ENCODE data around the gene OVAAL. TPM values are rescaled to one million over a fixed set of nuclear protein-coding genes. Genes with fewer than 3 reads are reported as not detected.

Gene OVAAL
- total and polyA plus RNA-seq, 2 of the 4 experiments (the other 2 are of a cell fraction) = not detected

DNA sequence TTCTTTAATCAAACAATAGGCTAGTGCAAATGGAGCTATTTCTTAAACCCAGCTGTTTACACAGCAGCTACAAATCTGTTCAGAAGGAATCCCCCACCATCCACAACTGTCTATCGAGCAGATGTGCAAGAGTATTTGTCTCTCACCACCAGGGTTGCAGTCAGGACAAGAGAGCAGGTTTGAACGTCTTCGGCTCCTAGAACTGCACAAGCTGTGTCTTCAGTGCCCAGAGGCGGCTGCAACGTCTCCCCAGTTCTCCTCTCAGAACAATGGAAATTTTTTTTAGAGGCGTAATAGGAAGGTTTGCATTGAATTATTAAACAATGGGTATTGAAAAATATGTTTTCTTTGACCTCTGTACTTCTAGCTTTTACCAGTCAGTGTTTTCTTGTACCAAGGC, 7.3 kb downstream of the OVAAL start:
- ChIA-PET POLR2A (ENCODE audit: unreplicated experiment) (no interaction called here), CTCF (no interaction called here)
- 50% methylated on average over 2 of the region's 6 CpGs; no CpG with 5 or more reads in 1 of the 2 experiments for WGBS, 2 experiments (ENCODE audit: extremely low coverage in 2 of 2, insufficient read length in 1 of 2)
- no peak overlapping the region for H3K56ac ChIP-seq (ENCODE audit: extremely low read depth, insufficient read depth, low read length)
- H3K36me3 ChIP-seq (ENCODE audit: control insufficient read depth, insufficient read depth, low read length) = no peaks in the 10 kb centered on the region
- no peak overlapping the region for H2AFZ ChIP-seq (replicated peaks; ENCODE audit: low read length, poor library complexity)
- H2AK5ac ChIP-seq (ENCODE audit: low read depth, low read length) = no peak overlapping the region
- H3K27me3 ChIP-seq (ENCODE audit: control insufficient read depth, insufficient read depth, low read length) = no peaks in the 10 kb centered on the region
- in situ Hi-C loops (cut with MboI; ENCODE audit: low sequenced_read_pairs) (no loop called here), dilution Hi-C loops (cut with HindIII; ENCODE audit: low sequenced_read_pairs, unreplicated experiment) (no loop called here), intact Hi-C loops (cut with micrococcal nuclease) (no loop called here)
- H3K4me3 ChIP-seq (ENCODE audit: insufficient read depth, low read depth, low read length) = no peak overlapping the region
- ATAC-seq (ENCODE audit: low read depth) (no peak), DNase-seq (no peak)
- no peak overlapping the region for H3K14ac ChIP-seq (replicated peaks; ENCODE audit: low read depth, low read length)
- H2BK5ac ChIP-seq (ENCODE audit: low read depth, low read length, poor library complexity, severe bottlenecking) = no peak overlapping the region
- H4K8ac ChIP-seq (ENCODE audit: low read depth in 2 of 2, low read length in 2 of 2) = no peak overlapping the region
- no peaks in the 10 kb centered on the region for H4K20me1 ChIP-seq (ENCODE audit: insufficient read depth, low read length)
- H3K4me1 ChIP-seq (ENCODE audit: control insufficient read depth, insufficient read depth, low read length) = peaks cover 17% of the 10 kb centered on the region
- H4K5ac ChIP-seq (ENCODE audit: low read depth, low read length) = no peak overlapping the region
- no peak overlapping the region for H3K18ac ChIP-seq (ENCODE audit: low read depth, low read length)
- H4K91ac ChIP-seq (ENCODE audit: insufficient read depth, low read depth, low read length) = no peak overlapping the region
- no peak overlapping the region; the same call in 1 of the 2 replicates for H3K4ac ChIP-seq (ENCODE audit: low read depth, low read length)
- no peak for TF ChIP-seq MXI1 (IDR thresholded peaks at IDR 0.05; ENCODE audit: borderline replicate concordance, low read depth, low read length)
- no peak for TF ChIP-seq POLR2A (IDR thresholded peaks at IDR 0.05; ENCODE audit: low read depth, low read length)
- TF ChIP-seq MAFK (IDR thresholded peaks at IDR 0.05; ENCODE audit: low read depth, low read length) = no peak
- TF ChIP-seq, protein P1, sequence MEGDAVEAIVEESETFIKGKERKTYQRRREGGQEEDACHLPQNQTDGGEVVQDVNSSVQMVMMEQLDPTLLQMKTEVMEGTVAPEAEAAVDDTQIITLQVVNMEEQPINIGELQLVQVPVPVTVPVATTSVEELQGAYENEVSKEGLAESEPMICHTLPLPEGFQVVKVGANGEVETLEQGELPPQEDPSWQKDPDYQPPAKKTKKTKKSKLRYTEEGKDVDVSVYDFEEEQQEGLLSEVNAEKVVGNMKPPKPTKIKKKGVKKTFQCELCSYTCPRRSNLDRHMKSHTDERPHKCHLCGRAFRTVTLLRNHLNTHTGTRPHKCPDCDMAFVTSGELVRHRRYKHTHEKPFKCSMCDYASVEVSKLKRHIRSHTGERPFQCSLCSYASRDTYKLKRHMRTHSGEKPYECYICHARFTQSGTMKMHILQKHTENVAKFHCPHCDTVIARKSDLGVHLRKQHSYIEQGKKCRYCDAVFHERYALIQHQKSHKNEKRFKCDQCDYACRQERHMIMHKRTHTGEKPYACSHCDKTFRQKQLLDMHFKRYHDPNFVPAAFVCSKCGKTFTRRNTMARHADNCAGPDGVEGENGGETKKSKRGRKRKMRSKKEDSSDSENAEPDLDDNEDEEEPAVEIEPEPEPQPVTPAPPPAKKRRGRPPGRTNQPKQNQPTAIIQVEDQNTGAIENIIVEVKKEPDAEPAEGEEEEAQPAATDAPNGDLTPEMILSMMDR (conservative IDR thresholded peaks at IDR 0.05; ENCODE audit: low read depth, low read length) = no peak
- no peak for TF ChIP-seq MAZ (IDR thresholded peaks at IDR 0.05; ENCODE audit: borderline replicate concordance, low read depth, low read length)
- TF ChIP-seq SMC3 (IDR thresholded peaks at IDR 0.05; ENCODE audit: low read depth, low read length) = no peak
- H2BK15ac ChIP-seq (ENCODE audit: low read depth, low read length) = peak overlapping the region; percentile 50; the same call in 1 of the 3 replicates
- no peak overlapping the region for H3K27ac ChIP-seq (ENCODE audit: insufficient read depth, low read length)
- BruUV-seq (replicated peaks) = no TSS peak
- no peak overlapping the region for H2BK20ac ChIP-seq (ENCODE audit: low read depth, low read length)
- peaks cover 17% of the 10 kb centered on the region for H3K9me1 ChIP-seq (ENCODE audit: insufficient read depth, low read length)
- H3K9me3 ChIP-seq (ENCODE audit: control insufficient read depth, insufficient read depth, low read length) = no peaks in the 10 kb centered on the region
- H2AK9ac ChIP-seq (replicated peaks; ENCODE audit: low read depth, low read length, poor library complexity) = no peak overlapping the region
- no peak overlapping the region for H3K4me2 ChIP-seq (ENCODE audit: low read depth, low read length)
- H3K23ac ChIP-seq (ENCODE audit: low read depth, low read length) = no peak overlapping the region
- peaks cover 0 to 12% of the 10 kb centered on the region in 2 experiments; a peak in 1 of 4 replicates for H3K79me1 ChIP-seq (ENCODE audit: low read depth in 1 of 2, low read length in 2 of 2)
- H2BK120ac ChIP-seq (ENCODE audit: low read depth, low read length) = no peak overlapping the region
- H3K9ac ChIP-seq (ENCODE audit: low read depth, low read length) = no peak overlapping the region

Data from IMR-90 (cell line).